HFFc6 (cell line): ENCODE data around the gene NUDT12. TPM values are rescaled to one million over a fixed set of nuclear protein-coding genes. Genes with fewer than 3 reads are reported as not detected.

Experiments used
- DNase-seq: peaks from one replicate; pipeline ENCODE4 v3.0.0-alpha.2; 2018
- H3K27ac Mint-ChIP-seq: 2 replicates; pipeline ENCODE4 v1.8.0; 2020; ENCODE audit warnings: mild to moderate bottlenecking, mixed read lengths
- H3K27me3 Mint-ChIP-seq: 2 replicates; pipeline ENCODE4 v1.8.0; 2021; ENCODE audit warnings: mild to moderate bottlenecking, moderate library complexity, mixed read lengths; ENCODE audit not compliant: insufficient read depth
- H3K36me3 Mint-ChIP-seq: 2 replicates; pipeline ENCODE4 v1.8.0; 2021; ENCODE audit warnings: low read depth, mixed read lengths
- H3K4me1 Mint-ChIP-seq: 2 replicates; pipeline ENCODE4 v1.8.0; 2020; ENCODE audit warnings: low read depth, mixed read lengths
- H3K4me3 Mint-ChIP-seq: 2 replicates; pipeline ENCODE4 v1.8.0; 2020; ENCODE audit warnings: mild to moderate bottlenecking, moderate library complexity, mixed read lengths
- H3K9me3 Mint-ChIP-seq: 2 replicates; pipeline ENCODE4 v1.8.0; 2020; ENCODE audit warnings: mild to moderate bottlenecking, mixed read lengths
- CTCF ChIP-seq: fragments of 200-600 bp; sonication (generic); IDR thresholded peaks from 2 replicates; pipeline ENCODE4 v1.5.0; 2021; ENCODE audit warnings: antibody characterized with exemption, mild to moderate bottlenecking
- long read RNA-seq: library from polyadenylated mRNA; unstranded; transcript quantifications from one replicate; pipeline ENCODE4 v2.0.0, GENCODE V29; 2019
- total RNA-seq, 6 experiments: library from RNA; stranded (reverse); fragmentation: NEBNext Ultra II Directional; extraction: Animal tissue kit (Norgen Biotek cat#: 25700); gene quantifications; 2 replicates in 1 of 6; 3 replicates in 5 of 6; pipeline ENCODE4 v1.2.3, GENCODE V29; 2021

Gene NUDT12
- 1 to 10 TPM; 6.1 to 9.9 (median 9.0) TPM for total RNA-seq
- long read RNA-seq, partial matches to known transcripts = 0 of 7 reads
- long read RNA-seq, other reads (novel, unspliced or antisense) = 3 of 7 reads

GRCh38 chr5:103562453-103563157, at the start of gene NUDT12:
Gene NUDT12, minus strand, starts transcription at chr5:103562789. Its CDS starts 2,541 bp downstream, at chr5:103560248.
- Mint-ChIP-seq H3K4me1 (peaks cover 27% of the 10 kb centered on the region), H3K27me3 (peaks cover 15% of the 10 kb centered on the region), H3K9me3 (no peaks in the 10 kb centered on the region), H3K27ac (peak within 1 kb of the TSS; percentile 94), H3K4me3 (peak within 1 kb of the TSS; percentile 91), H3K36me3 (no peaks in the 10 kb centered on the region)
- TF ChIP-seq CTCF = no peak
- DNase-seq = peak; percentile 63

GRCh38 chr5:103607346-103607745, 44.8 kb upstream of the NUDT12 start:
- TF ChIP-seq CTCF = no peak
- Mint-ChIP-seq H3K27ac (no peak overlapping the region), H3K4me3 (no peak overlapping the region)

GRCh38 chr5:103605277-103605676, 42.7 kb upstream of the NUDT12 start:
- Mint-ChIP-seq H3K36me3 (no peaks in the 10 kb centered on the region), H3K27me3 (no peaks in the 10 kb centered on the region), H3K27ac (no peak overlapping the region), H3K4me1 (no peaks in the 10 kb centered on the region), H3K9me3 (no peaks in the 10 kb centered on the region), H3K4me3 (no peak overlapping the region)
- DNase-seq = no peak
- TF ChIP-seq CTCF = no peak

More at GRCh38 chr5:103607346-103607745, 44.8 kb upstream of the NUDT12 start:
- no peak for DNase-seq
- H3K9me3 Mint-ChIP-seq = no peaks in the 10 kb centered on the region
- no peaks in the 10 kb centered on the region for H3K4me1 Mint-ChIP-seq
- H3K36me3 Mint-ChIP-seq = no peaks in the 10 kb centered on the region
- H3K27me3 Mint-ChIP-seq = no peaks in the 10 kb centered on the region

- DNase-seq = no peak
- no peak for TF ChIP-seq CTCF
- Mint-ChIP-seq H3K4me1 (no peaks in the 10 kb centered on the region), H3K27ac (no peak overlapping the region), H3K27me3 (peaks cover 2% of the 10 kb centered on the region; the same call in 1 of the 2 replicates), H3K9me3 (no peaks in the 10 kb centered on the region), H3K36me3 (no peaks in the 10 kb centered on the region), H3K4me3 (no peak overlapping the region)
These were observed 39.8 kb upstream of the NUDT12 start for GRCh38 chr5:103602438-103602837.

GRCh38 chr5:103601314-103601713, 38.7 kb upstream of the NUDT12 start:
- Mint-ChIP-seq H3K4me1 (no peaks in the 10 kb centered on the region), H3K27ac (no peak overlapping the region), H3K9me3 (no peaks in the 10 kb centered on the region), H3K36me3 (no peaks in the 10 kb centered on the region), H3K4me3 (no peak overlapping the region), H3K27me3 (peaks cover 2% of the 10 kb centered on the region; the same call in 1 of the 2 replicates)
- TF ChIP-seq CTCF = no peak
- DNase-seq = no peak
